ENCODE results near the gene LPCAT2. TPM values are rescaled to one million over a fixed set of nuclear protein-coding genes. Genes with fewer than 3 reads are reported as not detected.

The LPCAT2 gene
- total RNA-seq, 1 donor from 2014 or later, result 2.2 TPM

Other genes starting within 250 kb of the LPCAT2 start
- not detected in 2 replicates for gene IRX6, start 184.9 kb upstream of the LPCAT2 start, total RNA-seq
- not detected in 2 replicates for gene MMP2, start 29.9 kb upstream of the LPCAT2 start, total RNA-seq
- gene CAPNS2, start 57.6 kb downstream of the LPCAT2 start, total RNA-seq, result not detected in 2 replicates
- gene SLC6A2, start 146.9 kb downstream of the LPCAT2 start, total RNA-seq, result not detected in 2 replicates